ENCODE data around the gene RNU6-8. TPM values are rescaled to one million over a fixed set of nuclear protein-coding genes. Genes with fewer than 3 reads are reported as not detected.

Gene RNU6-8
- total RNA-seq (2021) = not detected in 2 replicates
- Bru-seq, nascent RNA = percentile 36 among the genes with signal in this experiment
- not detected for BruChase-seq, experiment 1, labeled RNA remaining after a 2-hour chase
- percentile 51 among the genes with signal in this experiment for BruChase-seq, experiment 2, labeled RNA remaining after a 6-hour chase
- long read RNA-seq, partial matches to known transcripts = 0 of 3 reads
- long read RNA-seq, other reads (novel, unspliced or antisense) = 0 of 3 reads

DNA sequence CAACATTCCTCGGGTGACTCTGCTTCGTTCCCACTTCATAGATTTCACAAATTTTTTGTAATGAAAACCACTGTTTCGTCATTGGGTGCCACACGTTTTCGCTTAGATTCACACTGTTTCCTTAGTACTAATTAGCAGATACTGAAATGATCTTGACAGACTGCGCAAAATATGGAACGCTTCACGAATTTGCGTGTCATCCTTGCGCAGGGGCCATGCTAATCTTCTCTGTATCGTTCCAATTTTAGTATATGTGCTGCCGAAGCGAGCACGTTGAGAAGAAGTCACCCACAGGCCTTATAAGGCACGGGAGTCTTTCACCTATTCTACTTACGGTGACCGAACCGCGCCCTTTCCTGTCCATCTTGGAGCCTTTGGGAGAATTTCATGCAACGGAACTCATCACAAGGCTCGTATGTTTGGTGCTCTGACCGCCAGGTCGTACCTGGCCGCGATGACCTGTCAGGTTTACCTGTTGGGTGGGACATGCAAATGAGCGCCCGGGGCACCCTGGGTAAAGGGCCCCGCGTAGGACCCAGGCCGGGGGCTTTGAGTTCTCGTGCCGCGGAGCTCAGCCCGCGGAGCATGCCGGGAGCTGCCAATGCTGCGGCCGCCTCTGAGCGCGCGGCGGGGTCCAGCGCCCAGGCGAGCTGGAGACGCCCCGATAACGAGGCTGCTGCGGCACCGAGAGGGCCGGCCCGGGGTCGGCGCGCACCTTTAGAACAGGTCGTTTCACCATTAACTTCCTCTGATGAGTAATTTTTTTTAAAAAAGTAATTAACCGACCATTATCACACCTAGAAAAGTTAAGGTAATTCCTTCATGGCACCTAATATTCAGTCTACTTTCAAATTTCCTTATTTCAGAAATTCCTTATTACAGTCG is at the start of gene RNU6-8:
Gene RNU6-8, minus strand, starts transcription at position 272 of the 885 bp plus-strand sequence.
- peaks cover 14% of the 10 kb centered on the region; the same call in 1 of the 2 replicates for H3F3A ChIP-seq (ENCODE audit: insufficient read depth, low read depth)
- no peaks in the 10 kb centered on the region for H3K79me2 ChIP-seq (ENCODE audit: low read depth)
- ChIA-PET CTCF (no interaction called here), POLR2A (ENCODE audit: unreplicated experiment) (interaction anchor here (0.7 to 0.8 kb wide), 3 partner anchors 44 to 1120 kb away, joined by 3 to 6 read pairs (median 5); no protein-coding TSS in a partner anchor)
- peaks cover 13% of the 10 kb centered on the region; the same call in 1 of the 2 replicates for H3K4me1 ChIP-seq (replicated peaks; ENCODE audit: insufficient read depth)
- no TSS peak for BruUV-seq (replicated peaks)
- no peaks in the 10 kb centered on the region for H3K9me3 ChIP-seq (ENCODE audit: insufficient read depth, low read depth)
- H3K9me2 ChIP-seq (ENCODE audit: insufficient read depth) = no peaks in the 10 kb centered on the region
- H3K4me3 ChIP-seq = peak within 1 kb of the TSS; percentile 88
- peak; percentile 71 to 82 for DNase-seq
- peak within 1 kb of the TSS; percentile 99 for H2AFZ ChIP-seq
- H3K4me2 ChIP-seq = peak within 1 kb of the TSS; percentile 87
- intact Hi-C loops (cut with micrococcal nuclease; ENCODE audit: unreplicated experiment) = loop anchor here (1.0 to 2.0 kb wide), 2 partner anchors 49 to 130 kb away; no protein-coding TSS in a partner anchor
- TF ChIP-seq, protein P1, sequence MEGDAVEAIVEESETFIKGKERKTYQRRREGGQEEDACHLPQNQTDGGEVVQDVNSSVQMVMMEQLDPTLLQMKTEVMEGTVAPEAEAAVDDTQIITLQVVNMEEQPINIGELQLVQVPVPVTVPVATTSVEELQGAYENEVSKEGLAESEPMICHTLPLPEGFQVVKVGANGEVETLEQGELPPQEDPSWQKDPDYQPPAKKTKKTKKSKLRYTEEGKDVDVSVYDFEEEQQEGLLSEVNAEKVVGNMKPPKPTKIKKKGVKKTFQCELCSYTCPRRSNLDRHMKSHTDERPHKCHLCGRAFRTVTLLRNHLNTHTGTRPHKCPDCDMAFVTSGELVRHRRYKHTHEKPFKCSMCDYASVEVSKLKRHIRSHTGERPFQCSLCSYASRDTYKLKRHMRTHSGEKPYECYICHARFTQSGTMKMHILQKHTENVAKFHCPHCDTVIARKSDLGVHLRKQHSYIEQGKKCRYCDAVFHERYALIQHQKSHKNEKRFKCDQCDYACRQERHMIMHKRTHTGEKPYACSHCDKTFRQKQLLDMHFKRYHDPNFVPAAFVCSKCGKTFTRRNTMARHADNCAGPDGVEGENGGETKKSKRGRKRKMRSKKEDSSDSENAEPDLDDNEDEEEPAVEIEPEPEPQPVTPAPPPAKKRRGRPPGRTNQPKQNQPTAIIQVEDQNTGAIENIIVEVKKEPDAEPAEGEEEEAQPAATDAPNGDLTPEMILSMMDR (conservative IDR thresholded peaks at IDR 0.05) = no peak
- TF ChIP-seq EZH2 (IDR thresholded peaks at IDR 0.05; ENCODE audit: low read depth) = no peak
- H4K20me1 ChIP-seq (ENCODE audit: insufficient read depth) = no peaks in the 10 kb centered on the region
- no peaks in the 10 kb centered on the region for H3K27me3 ChIP-seq (ENCODE audit: insufficient read depth, low read depth)
- H3K27ac ChIP-seq = peak within 1 kb of the TSS; percentile 86
- H3K36me3 ChIP-seq (ENCODE audit: low read depth) = no peaks in the 10 kb centered on the region

DNA sequence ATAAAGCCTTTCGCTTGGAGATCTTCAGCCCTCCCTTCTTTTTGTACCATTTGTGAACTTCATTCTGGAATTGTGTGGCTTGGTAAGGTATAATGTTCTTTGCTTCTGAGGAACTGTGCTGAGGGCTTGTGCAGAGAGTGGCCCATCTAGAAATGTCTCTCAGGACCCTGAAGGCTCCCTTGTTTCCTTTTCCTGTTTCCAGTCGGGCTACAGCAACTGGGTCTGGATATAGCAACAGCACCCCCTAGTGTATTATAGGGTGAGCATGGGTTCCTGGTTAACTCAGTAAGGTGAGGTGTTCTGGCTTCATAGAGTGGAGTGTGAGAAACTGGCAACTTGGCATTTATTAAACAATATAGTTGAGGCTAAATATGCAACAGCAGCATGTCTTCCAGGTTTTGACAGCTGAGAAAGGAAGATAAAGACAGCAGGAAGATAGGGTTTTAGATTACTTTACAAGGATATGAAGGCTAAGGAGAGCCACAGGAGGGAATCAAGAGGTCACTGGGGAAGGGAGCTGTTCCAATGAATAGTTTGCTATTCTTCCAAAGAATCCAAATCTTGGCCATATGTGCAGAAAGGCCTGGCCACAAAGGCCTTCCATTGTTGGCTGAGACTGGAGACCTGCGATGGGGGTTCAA is 49.1 kb upstream of the RNU6-8 start:
- ChIA-PET POLR2A (ENCODE audit: unreplicated experiment) (interaction anchor here (0.6 kb wide), 1 partner anchor 742 kb away, joined by 12 read pairs; no protein-coding TSS in a partner anchor), CTCF (interaction anchor here (0.7 kb wide), 1 partner anchor 742 kb away, joined by 4 read pairs; no protein-coding TSS in a partner anchor)
- Histone ChIP-seq H3K9me3 (ENCODE audit: insufficient read depth, low read depth) (no peaks in the 10 kb centered on the region), H3F3A (ENCODE audit: insufficient read depth, low read depth) (no peaks in the 10 kb centered on the region), H3K79me2 (ENCODE audit: low read depth) (no peaks in the 10 kb centered on the region), H4K20me1 (ENCODE audit: insufficient read depth) (no peaks in the 10 kb centered on the region), H3K4me3 (no peak overlapping the region), H3K36me3 (ENCODE audit: low read depth) (no peaks in the 10 kb centered on the region), H3K27ac (no peak overlapping the region), H3K4me1 (replicated peaks; ENCODE audit: insufficient read depth) (peaks cover 3% of the 10 kb centered on the region; the same call in 1 of the 2 replicates), H2AFZ (no peak overlapping the region), H3K27me3 (ENCODE audit: insufficient read depth, low read depth) (no peaks in the 10 kb centered on the region), H3K4me2 (no peak overlapping the region), H3K9me2 (ENCODE audit: insufficient read depth) (no peaks in the 10 kb centered on the region)
- intact Hi-C loops (cut with micrococcal nuclease; ENCODE audit: unreplicated experiment) = loop anchor here (1.0 to 10.0 kb wide), 6 partner anchors 49 to 1597 kb away; partner anchors contain the start of genes DTD2 and RNU6-8
- DNase-seq = peak; percentile 31 to 50
- no TSS peak for BruUV-seq (replicated peaks)
- TF ChIP-seq EZH2 (IDR thresholded peaks at IDR 0.05; ENCODE audit: low read depth) = no peak
- TF ChIP-seq, protein P1 (conservative IDR thresholded peaks at IDR 0.05) = peak; percentile 74

DNA sequence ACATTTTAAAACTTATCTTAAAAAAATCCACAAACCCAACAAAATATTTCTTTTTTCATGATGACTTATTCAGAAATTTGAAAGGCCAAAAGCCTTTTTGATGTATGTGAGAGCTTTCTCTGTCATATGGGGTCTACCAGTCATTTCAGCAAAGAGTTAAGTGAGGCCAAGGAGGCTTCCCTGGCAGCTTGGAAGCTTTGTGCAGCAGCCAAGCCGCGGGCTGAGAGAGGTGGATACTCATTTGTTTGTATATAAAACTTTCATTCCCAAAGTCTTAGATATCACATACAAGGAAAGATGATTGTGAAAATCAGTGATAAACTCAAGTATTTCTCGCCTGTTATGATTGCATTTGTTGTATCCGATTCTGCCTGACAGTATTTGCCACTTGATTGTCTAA is 48.5 kb upstream of the RNU6-8 start:
- Histone ChIP-seq H3K9me2 (ENCODE audit: insufficient read depth) (no peaks in the 10 kb centered on the region), H3K4me3 (no peak overlapping the region), H3K9me3 (ENCODE audit: insufficient read depth, low read depth) (no peaks in the 10 kb centered on the region), H3K36me3 (ENCODE audit: low read depth) (no peaks in the 10 kb centered on the region), H3K4me2 (no peak overlapping the region), H3K27ac (no peak overlapping the region), H3K79me2 (ENCODE audit: low read depth) (no peaks in the 10 kb centered on the region), H3F3A (ENCODE audit: insufficient read depth, low read depth) (no peaks in the 10 kb centered on the region), H2AFZ (no peak overlapping the region), H3K27me3 (ENCODE audit: insufficient read depth, low read depth) (no peaks in the 10 kb centered on the region), H4K20me1 (ENCODE audit: insufficient read depth) (no peaks in the 10 kb centered on the region), H3K4me1 (replicated peaks; ENCODE audit: insufficient read depth) (no peaks in the 10 kb centered on the region)
- ChIA-PET CTCF (no interaction called here), POLR2A (ENCODE audit: unreplicated experiment) (no interaction called here)
- no TSS peak for BruUV-seq (replicated peaks)
- no peak for DNase-seq
- no peak for TF ChIP-seq EZH2 (IDR thresholded peaks at IDR 0.05; ENCODE audit: low read depth)
- TF ChIP-seq, protein P1 (conservative IDR thresholded peaks at IDR 0.05) = no peak
- intact Hi-C loops (cut with micrococcal nuclease; ENCODE audit: unreplicated experiment) = loop anchor here (5.0 to 10.0 kb wide), 4 partner anchors 739 to 1597 kb away; partner anchors contain the start of gene DTD2
